H9 (cell line): ENCODE results near the gene SEMA3D. TPM values are rescaled to one million over a fixed set of nuclear protein-coding genes. Genes with fewer than 3 reads are reported as not detected.

Source experiments
- DNase-seq: peaks from one replicate; pipeline ENCODE4 v3.0.0-alpha.2; 2017
- H2AFZ ChIP-seq: one replicate; pipeline ENCODE4 v1.6.1; 2013; ENCODE audit warnings: mild to moderate bottlenecking, low read length, control low read depth, moderate library complexity
- H2AK5ac ChIP-seq: 2 replicates; pipeline ENCODE4 v1.6.1; 2013; ENCODE audit warnings: low read length, control low read depth, mixed read lengths; ENCODE audit not compliant: insufficient read length
- H2BK120ac ChIP-seq: one replicate; pipeline ENCODE4 v1.6.1; 2013; ENCODE audit warnings: low read depth, mild to moderate bottlenecking, low read length, control low read depth, inconsistent platforms; ENCODE audit not compliant: poor library complexity, severe bottlenecking
- H2BK12ac ChIP-seq: 2 replicates; pipeline ENCODE4 v1.6.1; 2013; ENCODE audit warnings: low read length, control low read depth, mixed read lengths, low read depth; ENCODE audit not compliant: insufficient read length
- H2BK15ac ChIP-seq: 2 replicates; pipeline ENCODE4 v1.6.1; 2013; ENCODE audit warnings: low read depth, low read length, control low read depth
- H2BK20ac ChIP-seq: one replicate; pipeline ENCODE4 v1.6.1; 2013; ENCODE audit warnings: low read depth, mild to moderate bottlenecking, low read length, control low read depth, inconsistent platforms; ENCODE audit not compliant: poor library complexity, severe bottlenecking
- H2BK5ac ChIP-seq: 2 replicates; pipeline ENCODE4 v1.6.1; 2013; ENCODE audit warnings: low read length, control low read depth, mixed read lengths; ENCODE audit not compliant: insufficient read length
- H3K14ac ChIP-seq: 2 replicates; pipeline ENCODE4 v1.6.1; 2013; ENCODE audit warnings: low read length, control low read depth; ENCODE audit not compliant: insufficient read depth
- H3K18ac ChIP-seq: 2 replicates; pipeline ENCODE4 v1.6.1; 2013; ENCODE audit warnings: low read depth, mild to moderate bottlenecking, mixed read lengths, low read length, control low read depth; ENCODE audit not compliant: insufficient read length
- H3K23ac ChIP-seq: 2 replicates; pipeline ENCODE4 v1.6.1; 2013; ENCODE audit warnings: low read length, control low read depth, mixed read lengths, low read depth; ENCODE audit not compliant: insufficient read length
- H3K23me2 ChIP-seq: 2 replicates; pipeline ENCODE4 v1.6.1; 2013; ENCODE audit warnings: low read depth, mild to moderate bottlenecking, mixed read lengths, low read length, control low read depth; ENCODE audit not compliant: insufficient read length, poor library complexity, severe bottlenecking
- H3K27ac ChIP-seq: 2 replicates; pipeline ENCODE4 v1.5.1; 2013; ENCODE audit warnings: low read length, control low read depth, mixed read lengths, low read depth; ENCODE audit not compliant: insufficient read length
- H3K27me3 ChIP-seq: 2 replicates; pipeline ENCODE4 v1.6.1; 2013; ENCODE audit warnings: low read length, control low read depth, inconsistent platforms; ENCODE audit not compliant: insufficient read depth
- H3K4ac ChIP-seq: 2 replicates; pipeline ENCODE4 v1.6.1; 2013; ENCODE audit warnings: low read depth, mild to moderate bottlenecking, control low read depth, inconsistent platforms, low read length, moderate library complexity
- H3K4me1 ChIP-seq: 2 replicates; pipeline ENCODE4 v1.6.1; 2013; ENCODE audit warnings: low read length, control low read depth, inconsistent platforms; ENCODE audit not compliant: insufficient read depth
- H3K4me2 ChIP-seq: 2 replicates; pipeline ENCODE4 v1.6.1; 2013; ENCODE audit warnings: low read length, control low read depth, mixed read lengths; ENCODE audit not compliant: insufficient read length, insufficient read depth
- H3K56ac ChIP-seq: 2 replicates; pipeline ENCODE4 v1.6.1; 2013; ENCODE audit warnings: low read depth, mild to moderate bottlenecking, mixed read lengths, low read length, control low read depth; ENCODE audit not compliant: insufficient read length
- H3K79me1 ChIP-seq: 2 replicates; pipeline ENCODE4 v1.6.1; 2013; ENCODE audit warnings: low read depth, mild to moderate bottlenecking, moderate library complexity, low read length, control low read depth, inconsistent platforms; ENCODE audit not compliant: insufficient read depth, poor library complexity, severe bottlenecking
- H3K79me2 ChIP-seq: 2 replicates; pipeline ENCODE4 v1.6.1; 2013; ENCODE audit warnings: low read length, control low read depth, inconsistent platforms; ENCODE audit not compliant: insufficient read depth
- H3K9ac ChIP-seq: 2 replicates; pipeline ENCODE4 v1.6.1; 2013; ENCODE audit warnings: low read length, control low read depth, mixed read lengths; ENCODE audit not compliant: insufficient read length; ENCODE audit errors: extremely low read depth
- H3K9me3 ChIP-seq: one replicate; pipeline ENCODE4 v1.6.1; 2013; ENCODE audit warnings: low read depth, low read length, inconsistent platforms; ENCODE audit not compliant: control insufficient read depth
- H3T11ph ChIP-seq: one replicate; pipeline ENCODE4 v1.6.1; 2013; ENCODE audit warnings: mild to moderate bottlenecking, low read length, control low read depth, inconsistent platforms
- H4K20me1 ChIP-seq: one replicate; pipeline ENCODE4 v1.6.1; 2013; ENCODE audit not compliant: control insufficient read depth, insufficient read length, insufficient read depth
- H4K5ac ChIP-seq: 2 replicates; pipeline ENCODE4 v1.6.1; 2013; ENCODE audit warnings: low read depth, mild to moderate bottlenecking, mixed read lengths, low read length, control low read depth; ENCODE audit not compliant: insufficient read length
- H4K8ac ChIP-seq: replicated peaks from 2 replicates; pipeline ENCODE4 v1.6.1; 2013; ENCODE audit warnings: low read length, control low read depth, mixed read lengths, low read depth; ENCODE audit not compliant: insufficient read length
- H4K91ac ChIP-seq: 2 replicates; pipeline ENCODE4 v1.6.1; 2013; ENCODE audit warnings: low read depth, mild to moderate bottlenecking, moderate library complexity, mixed read lengths, low read length, control low read depth; ENCODE audit not compliant: insufficient read length
- H3K27ac Mint-ChIP-seq, 3 experiments: 2 replicates in 2 of 3; 3 replicates in 1 of 3; pipeline ENCODE4 v1.8.0; 2020 to 2021; ENCODE audit warnings: mixed read lengths in 3 of 3, mild to moderate bottlenecking in 1 of 3, moderate library complexity in 1 of 3
- H3K27me3 Mint-ChIP-seq: 2 replicates; pipeline ENCODE4 v1.8.0; 2021; ENCODE audit warnings: low read depth, mild to moderate bottlenecking, moderate library complexity, mixed read lengths
- H3K36me3 Mint-ChIP-seq, 3 experiments: 2 replicates in 2 of 3; 3 replicates in 1 of 3; pipeline ENCODE4 v1.8.0; 2020 to 2021; ENCODE audit warnings: low read depth in 3 of 3, mixed read lengths in 3 of 3; ENCODE audit not compliant: insufficient read depth in 1 of 3
- H3K4me1 Mint-ChIP-seq, 2 experiments: 2 replicates each; pipeline ENCODE4 v1.8.0; 2020; ENCODE audit warnings: mixed read lengths in 2 of 2
- H3K4me3 Mint-ChIP-seq, 2 experiments: 2 replicates in 1 of 2; 3 replicates in 1 of 2; pipeline ENCODE4 v1.8.0; 2020 to 2021; ENCODE audit warnings: mild to moderate bottlenecking in 2 of 2, mixed read lengths in 2 of 2, moderate library complexity in 1 of 2
- H3K9me3 Mint-ChIP-seq, 2 experiments: 2 replicates in 1 of 2; 3 replicates in 1 of 2; pipeline ENCODE4 v1.8.0; 2020; ENCODE audit warnings: mild to moderate bottlenecking in 2 of 2, mixed read lengths in 2 of 2, moderate library complexity in 1 of 2
- WGBS: extraction: QIAGEN DNeasy Blood & Tissue Kit; methylation state at CpG from one replicate; pipeline ENCODE4 v1.1.7; 2013; ENCODE audit warnings: missing lambda C conversion rate, low lambda C conversion rate, mixed read lengths; ENCODE audit not compliant: insufficient read length; ENCODE audit errors: extremely low coverage; 5-methylcytosine and 5-hydroxymethylcytosine counted together
- total RNA-seq: library from RNA; stranded (reverse); gene quantifications from 2 replicates; pipeline ENCODE4 v1.2.1, GENCODE V29; 2021
- TF ChIP-seq, protein P1 (sequence below): fragments of 200-600 bp; sonication (generic); conservative IDR thresholded peaks from 3 replicates; pipeline ENCODE4 v1.8.0; 2021; ENCODE audit warnings: antibody characterized with exemption, mild to moderate bottlenecking

Gene SEMA3D
- total RNA-seq, 1 experiment from 2014 or later = 5.4 TPM

DNA sequence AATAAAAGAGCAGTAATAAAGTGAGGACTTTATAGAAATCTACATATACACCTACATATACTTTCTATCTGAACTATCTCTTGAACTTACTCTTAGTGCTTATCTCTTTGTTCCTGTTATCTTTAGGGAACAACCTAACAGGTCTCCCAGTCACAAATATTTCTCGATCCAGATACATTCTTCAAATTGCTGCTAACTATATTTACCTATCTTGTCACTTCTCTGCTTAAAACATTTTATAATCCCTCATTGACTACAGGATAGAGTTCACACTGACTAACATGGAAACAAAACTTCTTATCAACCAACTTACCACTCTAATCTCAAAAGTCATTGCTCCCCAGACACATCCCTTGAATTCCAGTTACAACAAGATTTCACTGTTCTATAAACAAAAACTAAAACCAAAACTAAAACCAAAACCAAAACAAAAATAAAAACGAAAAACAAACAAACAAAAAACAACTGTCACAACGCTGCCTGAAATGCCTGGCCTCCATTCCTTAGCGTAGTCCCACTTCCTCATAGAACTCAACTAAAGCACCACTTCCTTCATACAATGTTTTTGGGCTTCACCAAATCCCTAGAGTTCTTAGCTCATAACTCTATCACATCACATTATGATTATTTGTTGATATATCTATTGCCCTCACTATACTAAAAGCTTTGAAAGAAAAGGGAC, 134.7 kb downstream of the SEMA3D start:
- H3K56ac ChIP-seq = no peak overlapping the region
- no peak overlapping the region for H3T11ph ChIP-seq
- no peak overlapping the region for H4K91ac ChIP-seq
- TF ChIP-seq, protein P1, sequence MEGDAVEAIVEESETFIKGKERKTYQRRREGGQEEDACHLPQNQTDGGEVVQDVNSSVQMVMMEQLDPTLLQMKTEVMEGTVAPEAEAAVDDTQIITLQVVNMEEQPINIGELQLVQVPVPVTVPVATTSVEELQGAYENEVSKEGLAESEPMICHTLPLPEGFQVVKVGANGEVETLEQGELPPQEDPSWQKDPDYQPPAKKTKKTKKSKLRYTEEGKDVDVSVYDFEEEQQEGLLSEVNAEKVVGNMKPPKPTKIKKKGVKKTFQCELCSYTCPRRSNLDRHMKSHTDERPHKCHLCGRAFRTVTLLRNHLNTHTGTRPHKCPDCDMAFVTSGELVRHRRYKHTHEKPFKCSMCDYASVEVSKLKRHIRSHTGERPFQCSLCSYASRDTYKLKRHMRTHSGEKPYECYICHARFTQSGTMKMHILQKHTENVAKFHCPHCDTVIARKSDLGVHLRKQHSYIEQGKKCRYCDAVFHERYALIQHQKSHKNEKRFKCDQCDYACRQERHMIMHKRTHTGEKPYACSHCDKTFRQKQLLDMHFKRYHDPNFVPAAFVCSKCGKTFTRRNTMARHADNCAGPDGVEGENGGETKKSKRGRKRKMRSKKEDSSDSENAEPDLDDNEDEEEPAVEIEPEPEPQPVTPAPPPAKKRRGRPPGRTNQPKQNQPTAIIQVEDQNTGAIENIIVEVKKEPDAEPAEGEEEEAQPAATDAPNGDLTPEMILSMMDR = no peak
- H4K5ac ChIP-seq = no peak overlapping the region
- H3K4ac ChIP-seq = no peak overlapping the region
- Mint-ChIP-seq H3K36me3 (no peaks in the 10 kb centered on the region), H3K9me3 (no peaks in the 10 kb centered on the region), H3K4me3 (no peak overlapping the region), H3K4me1 (peaks cover 13% of the 10 kb centered on the region in 2 experiments), H3K27me3 (no peaks in the 10 kb centered on the region), H3K27ac (no peak overlapping the region)
- no peaks in the 10 kb centered on the region for H3K23me2 ChIP-seq
- 100% methylated on average over 1 of the region's 4 CpGs for WGBS
- H2BK20ac ChIP-seq = no peak overlapping the region
- H3K27me3 ChIP-seq = no peaks in the 10 kb centered on the region
- no peaks in the 10 kb centered on the region for H3K9me3 ChIP-seq
- no peak overlapping the region for H2BK5ac ChIP-seq
- no peak for DNase-seq
- no peak overlapping the region for H2BK15ac ChIP-seq
- no peak overlapping the region for H3K4me2 ChIP-seq
- no peak overlapping the region for H2AK5ac ChIP-seq
- no peaks in the 10 kb centered on the region for H4K20me1 ChIP-seq
- no peaks in the 10 kb centered on the region for H3K79me2 ChIP-seq
- H2AFZ ChIP-seq = no peak overlapping the region
- H4K8ac ChIP-seq = no peak overlapping the region
- no peaks in the 10 kb centered on the region for H3K4me1 ChIP-seq
- no peak overlapping the region for H3K14ac ChIP-seq
- no peak overlapping the region for H2BK120ac ChIP-seq
- H3K79me1 ChIP-seq = no peaks in the 10 kb centered on the region
- H3K9ac ChIP-seq = no peak overlapping the region
- no peak overlapping the region for H3K23ac ChIP-seq
- H2BK12ac ChIP-seq = no peak overlapping the region
- H3K18ac ChIP-seq = no peak overlapping the region
- no peak overlapping the region for H3K27ac ChIP-seq
